ENCODE measurements around the gene SFT2D1.
"Not testable (repeated sequence)": the region's sequence is repeated elsewhere in the genome, so short reads cannot be mapped to it uniquely, and the experiment has no call there.

SFT2D1 gene

DNA sequence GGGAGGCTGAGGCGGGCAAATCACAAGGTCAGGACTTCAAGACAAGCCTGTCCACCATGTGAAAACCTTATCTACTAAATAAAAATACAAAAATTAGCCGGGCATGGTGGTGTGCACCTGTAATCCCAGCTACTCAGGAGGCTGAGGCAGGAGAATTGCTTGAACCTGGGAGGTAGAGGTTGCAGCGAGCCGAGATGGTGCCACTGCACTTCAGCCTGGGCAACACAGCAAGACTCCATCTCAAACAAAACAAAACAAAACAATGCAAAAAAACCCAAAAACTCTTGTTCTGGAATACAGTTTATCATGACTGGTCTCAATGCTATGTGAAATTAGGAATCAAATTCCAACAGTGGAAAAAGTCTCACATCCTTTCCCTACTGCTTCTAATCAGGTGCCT is 20.1 kb upstream of the SFT2D1 start:
- not testable (repeated sequence) for DNase-seq

DNA sequence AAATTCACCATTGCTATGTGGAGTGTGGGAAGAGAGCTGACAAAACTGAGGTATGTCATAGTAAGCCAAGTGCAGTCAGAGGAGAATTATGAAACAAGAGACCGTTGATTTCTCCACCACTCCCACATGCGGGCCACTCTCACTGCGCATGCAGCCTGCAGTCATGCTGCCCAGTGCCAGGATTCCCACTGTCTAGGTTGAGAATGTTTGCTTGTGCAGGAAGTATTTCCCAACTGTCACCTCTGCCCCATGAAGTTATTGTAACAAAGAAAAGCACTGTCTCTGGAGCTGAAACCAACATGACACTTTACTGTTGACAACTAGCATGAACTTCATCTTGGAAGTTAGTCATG is 18.7 kb upstream of the SFT2D1 start:
- DNase-seq, result no peak

DNA sequence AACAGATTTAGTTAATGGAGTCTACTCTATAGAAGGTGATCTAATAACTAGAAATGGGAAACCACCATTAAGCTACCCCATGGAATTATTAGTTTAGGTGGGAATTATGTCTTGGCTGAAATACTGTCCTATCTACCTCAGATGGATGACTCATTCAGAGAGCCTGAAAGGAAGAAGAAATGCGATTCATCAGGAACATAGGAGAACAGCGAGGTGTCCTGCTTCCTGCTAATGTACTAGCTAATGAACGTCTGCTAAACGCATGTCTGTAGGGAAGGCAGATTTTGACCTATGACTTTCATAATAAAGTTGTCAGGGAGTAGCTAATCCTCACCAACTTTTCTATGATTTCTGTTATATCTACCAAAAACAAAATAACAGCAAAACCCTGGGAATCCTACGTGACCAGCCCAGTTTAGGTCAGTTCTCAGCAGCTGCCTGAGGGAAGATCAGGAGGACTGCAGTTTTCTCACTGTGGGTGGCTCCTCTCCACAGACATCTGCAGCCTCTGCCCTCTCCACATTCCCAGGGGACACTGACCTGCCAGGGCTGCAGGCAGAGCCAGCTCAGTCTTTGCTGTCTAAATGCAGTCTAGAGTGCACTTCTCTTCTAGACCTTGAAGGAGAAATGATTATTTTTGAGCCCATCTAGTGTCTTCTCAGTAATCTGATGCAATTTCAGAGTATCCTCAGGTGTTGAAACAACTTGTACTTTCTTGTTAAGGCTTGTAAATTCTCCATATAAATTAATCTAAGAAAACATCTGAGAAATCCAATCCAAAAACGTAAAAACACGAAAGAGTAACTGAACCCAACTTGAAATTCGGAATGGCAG is 18.1 kb upstream of the SFT2D1 start:
- DNase-seq, result no peak

DNA sequence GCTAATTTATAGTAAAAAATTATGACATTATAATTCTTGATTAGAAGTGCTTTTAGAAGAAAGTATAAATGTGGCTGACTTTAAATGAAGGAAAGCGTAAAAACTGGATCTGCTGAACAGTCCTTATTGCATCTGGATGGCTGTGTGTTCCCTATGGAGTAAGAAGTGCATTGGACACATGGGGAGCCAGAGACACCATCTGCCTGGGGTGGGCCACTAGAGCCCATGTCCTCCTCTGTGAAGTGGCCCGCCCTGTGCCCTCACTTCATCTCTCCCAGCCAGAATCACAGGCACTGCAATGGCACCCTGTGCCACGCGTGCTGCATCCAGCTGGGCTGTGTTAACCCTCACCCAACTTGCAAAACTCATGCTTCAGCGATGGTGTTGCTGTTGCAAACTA is 13.2 kb upstream of the SFT2D1 start:
- no peak for DNase-seq

DNA sequence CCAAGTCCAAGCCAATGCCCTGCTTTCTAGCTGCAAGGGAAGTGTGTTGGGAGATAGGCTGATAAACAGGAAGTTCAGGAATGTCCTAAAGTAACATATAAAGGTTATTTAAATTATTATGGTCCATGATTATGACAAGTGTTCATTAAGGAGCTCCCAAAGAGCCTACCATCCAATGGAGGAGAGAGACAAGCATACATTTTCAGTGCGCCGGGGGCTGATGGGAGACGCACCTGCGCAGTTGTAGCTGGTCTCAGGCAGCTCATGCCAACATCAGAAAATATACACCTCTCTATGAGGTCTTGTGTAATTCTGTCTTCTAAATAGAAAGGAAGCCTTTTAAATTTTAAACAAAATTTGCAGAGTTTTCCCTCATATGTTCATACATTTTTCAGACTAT is 12.6 kb upstream of the SFT2D1 start:
- no peak for DNase-seq

DNA sequence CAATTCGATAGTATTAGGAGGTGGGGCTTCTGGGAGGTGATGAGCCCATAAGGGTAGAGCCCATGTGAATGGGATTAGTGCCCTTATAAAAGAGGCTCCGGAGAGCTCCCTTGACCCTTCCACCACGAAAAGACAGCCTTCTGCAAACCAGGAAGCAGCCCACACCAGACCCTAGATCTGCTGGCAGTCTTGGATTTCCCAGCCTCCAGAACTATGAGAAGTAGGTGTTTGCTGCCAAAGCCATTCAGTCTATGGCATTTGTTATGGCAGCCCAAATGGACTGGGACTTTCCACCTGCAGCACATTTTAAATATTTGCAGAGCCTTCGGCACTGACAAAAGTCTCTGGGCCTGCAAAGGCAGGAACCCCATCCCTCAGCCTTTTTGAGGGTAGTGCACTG is 11.8 kb upstream of the SFT2D1 start:
- DNase-seq, result no peak

DNA sequence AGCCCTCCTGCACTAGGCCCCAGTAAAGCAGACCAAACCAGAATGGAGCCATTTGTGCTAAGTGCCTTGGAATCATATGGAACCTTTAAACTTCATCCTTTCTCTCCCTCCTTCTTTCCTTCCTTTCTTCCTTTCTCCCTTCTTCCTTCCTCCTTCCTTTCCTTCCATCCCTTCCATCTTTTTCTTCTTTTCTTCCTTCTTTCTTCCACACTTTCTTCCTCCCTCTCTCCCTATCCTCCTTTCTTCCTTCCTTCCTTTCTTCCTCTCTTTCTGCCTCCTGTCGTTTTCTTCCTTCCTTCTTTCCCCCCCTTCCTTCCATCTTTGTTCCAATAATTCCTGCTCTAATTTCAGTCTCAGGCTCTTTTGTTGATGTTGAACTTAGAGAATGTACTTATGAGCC is 11.2 kb upstream of the SFT2D1 start:
- no peak for DNase-seq

DNA sequence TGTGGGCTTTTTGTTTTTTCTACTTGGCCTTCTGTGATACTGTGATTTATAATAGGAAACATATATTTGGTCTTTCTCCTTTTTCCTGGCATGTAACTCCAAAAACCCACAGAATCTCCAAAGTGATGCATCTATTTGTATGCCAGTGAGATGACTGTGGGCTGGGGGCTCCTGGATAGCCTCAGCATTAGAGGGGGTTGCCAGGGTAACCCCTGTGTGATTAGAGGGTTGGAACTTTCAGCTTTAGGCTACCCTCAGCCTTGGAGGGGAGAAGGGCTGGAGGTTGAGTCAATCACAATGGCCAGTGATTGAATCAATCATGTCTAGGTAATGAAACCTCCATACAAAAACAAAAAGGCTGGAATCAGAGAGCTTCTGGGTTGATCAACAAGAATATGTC is 10.6 kb upstream of the SFT2D1 start:
- no peak for DNase-seq

DNA sequence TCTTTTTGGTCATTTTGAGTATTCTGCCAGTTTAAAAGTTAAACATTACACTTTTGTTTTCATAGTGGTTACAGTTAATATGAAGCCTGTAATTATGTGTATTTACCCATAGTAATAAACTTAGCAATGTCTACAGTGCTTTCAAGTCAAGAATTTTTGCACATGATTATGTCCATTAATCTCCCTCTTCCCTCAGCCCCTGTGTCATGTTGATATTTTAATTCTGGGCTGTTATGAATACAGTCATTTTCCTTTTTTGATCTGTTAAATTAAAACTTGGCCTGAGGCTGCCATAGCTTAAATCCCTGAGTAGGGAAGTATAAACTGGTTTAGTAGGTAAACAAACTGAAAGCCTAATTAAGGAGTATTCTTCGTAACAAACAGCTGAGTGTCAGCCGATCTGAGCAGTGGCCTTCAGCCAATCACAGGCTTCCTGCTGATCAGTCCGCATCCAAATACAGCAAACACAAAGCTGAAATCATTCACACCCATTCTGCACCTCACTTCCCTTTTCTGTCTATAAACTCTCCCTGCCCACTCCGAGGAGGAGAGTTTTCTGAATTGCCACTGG is 9.5 kb upstream of the SFT2D1 start:
- DNase-seq, result no peak

DNA sequence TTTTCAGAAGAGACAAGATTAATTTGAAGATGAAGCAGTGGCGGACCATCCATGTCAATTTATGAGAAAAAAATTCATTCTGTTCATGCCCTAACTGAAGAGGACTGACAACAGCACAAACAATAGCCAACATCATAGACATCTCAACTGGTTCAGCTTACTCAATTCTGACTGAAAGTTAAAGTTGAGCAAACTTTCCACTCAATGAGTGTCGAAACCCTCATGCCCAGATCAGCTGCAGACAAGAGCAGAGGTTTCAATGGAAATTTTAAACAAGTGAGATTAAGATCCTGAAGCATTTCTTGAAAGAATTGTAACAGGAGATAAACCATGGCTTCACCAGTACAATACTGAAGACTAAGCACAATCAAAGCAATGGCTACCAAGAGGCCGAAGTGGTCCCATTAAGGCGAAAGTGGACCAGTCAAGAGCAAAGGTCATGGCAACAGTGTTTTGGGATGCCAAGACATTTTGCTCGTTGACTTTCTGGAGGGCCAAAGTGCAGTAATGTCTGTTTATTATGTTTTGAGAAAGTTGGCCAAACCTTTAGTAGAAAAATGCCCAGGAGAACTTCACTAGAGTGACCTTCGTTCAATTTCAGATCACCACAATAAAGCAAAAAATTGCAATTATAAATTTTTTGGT is 6.1 kb upstream of the SFT2D1 start:
- DNase-seq, result no peak

DNA sequence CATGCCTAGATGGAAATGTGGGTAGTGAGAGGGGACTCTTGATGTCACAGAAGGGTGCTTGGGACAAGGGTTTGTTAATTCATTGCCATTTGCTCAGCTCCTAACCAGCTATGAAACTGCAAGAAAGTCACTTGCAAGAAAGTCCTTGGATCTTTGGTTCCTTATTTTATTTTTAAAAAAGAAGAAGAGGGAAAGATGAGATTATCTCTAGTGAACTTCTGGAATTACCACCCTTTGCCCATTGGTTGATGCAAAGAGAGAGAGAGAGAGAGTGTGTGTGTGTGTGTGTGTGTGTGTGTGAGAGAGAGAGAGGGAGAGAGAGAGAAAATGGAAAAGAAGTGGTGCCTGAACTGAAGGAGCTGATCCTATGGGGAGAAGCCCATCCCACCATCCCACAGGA is 4.6 kb upstream of the SFT2D1 start:
- no peak for DNase-seq

DNA sequence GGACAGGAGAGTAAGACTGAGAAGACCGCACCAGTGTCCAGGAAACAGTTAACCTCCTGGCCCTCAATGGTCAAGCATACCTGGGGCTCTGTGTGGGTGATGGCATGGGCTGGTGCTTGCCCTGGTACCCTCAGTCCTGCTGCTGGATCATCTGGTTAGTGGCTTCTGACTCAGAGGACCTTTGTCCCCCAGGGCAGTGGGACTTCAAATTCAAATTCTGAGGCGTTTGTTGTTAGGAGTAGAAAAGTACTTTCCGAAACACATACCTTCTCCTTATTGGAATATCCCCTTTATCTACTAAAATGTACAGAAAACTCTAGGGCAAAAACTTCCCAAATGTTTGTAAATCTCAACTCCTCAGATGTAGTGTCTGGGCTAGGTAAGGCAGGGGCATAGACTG is 4.1 kb upstream of the SFT2D1 start:
- DNase-seq, result no peak

DNA sequence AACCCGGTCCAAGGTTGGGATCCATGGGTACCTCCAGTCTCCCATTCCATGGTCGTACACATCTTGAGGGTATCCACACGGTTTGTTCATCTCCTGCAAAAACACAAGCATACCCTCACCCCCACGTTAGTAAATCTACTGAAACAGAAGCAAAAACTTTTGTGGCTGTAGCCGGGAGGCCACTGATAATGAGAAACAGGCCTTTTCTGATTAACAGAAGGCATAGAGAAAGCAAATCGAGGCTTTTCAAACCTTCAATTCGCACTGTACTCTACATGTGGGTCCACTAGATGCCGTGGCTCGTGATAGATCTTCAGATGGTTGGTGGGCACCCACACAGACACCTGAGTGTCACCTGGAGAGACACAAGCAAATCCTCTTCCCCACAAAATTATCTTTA is 3.3 kb upstream of the SFT2D1 start:
- DNase-seq, result not testable (repeated sequence)

DNA sequence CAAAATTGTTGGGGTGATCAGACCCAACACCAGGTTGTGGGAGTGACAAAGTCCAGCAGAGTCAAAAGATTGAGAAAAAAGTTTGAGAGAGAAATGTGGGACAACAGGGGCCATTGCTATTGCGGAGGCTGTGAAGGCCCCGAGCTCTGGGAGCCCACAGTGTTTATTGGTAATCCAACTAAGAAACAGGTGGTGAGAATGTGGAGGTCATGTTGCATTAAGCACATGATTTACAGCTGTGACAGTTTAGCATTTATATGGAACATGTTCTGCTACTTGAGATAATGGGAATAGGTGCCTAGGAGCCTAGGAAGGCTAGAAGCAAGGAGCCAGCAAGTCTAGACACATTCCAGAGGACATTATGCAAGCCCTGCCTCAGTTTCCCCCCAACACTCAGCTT is 2.6 kb upstream of the SFT2D1 start:
- not testable (repeated sequence) for DNase-seq

DNA sequence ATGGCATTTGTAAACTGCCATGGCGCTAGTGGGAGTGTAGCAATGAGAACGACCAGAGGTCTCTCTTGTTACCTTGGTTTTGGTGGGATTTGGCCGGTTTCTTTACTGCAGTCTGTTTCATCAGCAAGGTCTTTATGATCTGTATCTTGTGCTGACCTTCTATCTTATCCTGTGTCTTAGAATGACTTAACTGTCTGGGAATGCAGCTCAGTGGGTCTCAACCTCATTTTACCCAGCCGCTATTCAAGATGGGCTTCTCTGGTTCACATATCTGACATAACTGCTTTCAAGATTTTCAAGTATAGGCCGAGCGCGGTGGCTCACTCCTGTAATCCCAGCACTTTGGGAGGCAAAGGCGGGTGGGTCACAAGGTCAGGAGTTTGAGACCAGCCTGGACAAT is 1.9 kb upstream of the SFT2D1 start:
- DNase-seq, result no peak

DNA sequence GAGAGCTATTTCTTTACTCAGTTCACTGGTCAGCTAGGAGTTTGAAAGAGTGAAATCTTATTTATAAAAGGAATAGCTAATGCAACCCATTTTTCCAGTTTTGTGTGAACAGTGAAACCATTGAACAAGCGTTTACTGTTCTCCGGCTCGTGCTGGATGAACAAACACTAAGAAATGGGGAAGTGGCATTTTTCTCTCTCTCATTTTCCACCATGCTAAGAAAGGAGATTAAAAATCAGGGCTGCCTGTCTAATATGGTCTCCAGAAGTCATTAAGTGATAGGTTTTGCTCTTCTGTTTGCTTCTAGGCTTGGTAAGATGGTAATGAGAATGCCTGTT is 774 bp upstream of the SFT2D1 start:
- no peak for DNase-seq

DNA sequence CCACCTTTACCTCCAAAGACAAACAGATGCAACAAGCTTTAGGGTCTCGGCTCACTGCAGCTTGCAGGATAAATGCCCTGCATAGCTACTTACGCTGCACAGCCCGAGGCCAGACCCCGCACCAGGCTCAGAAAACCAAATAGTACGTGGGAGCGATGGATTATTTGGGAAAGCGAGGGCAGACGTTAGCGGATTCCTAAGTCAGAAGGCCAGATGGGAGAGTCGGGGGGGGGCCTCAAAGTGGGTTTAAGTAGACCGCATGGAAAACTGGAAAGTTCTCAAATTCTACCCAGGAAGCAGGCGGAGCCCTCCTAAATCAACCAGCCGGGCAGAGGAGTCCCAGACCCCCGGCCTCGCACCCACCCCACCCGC is 382 bp downstream of the SFT2D1 start:
- DNase-seq, result no peak

DNA sequence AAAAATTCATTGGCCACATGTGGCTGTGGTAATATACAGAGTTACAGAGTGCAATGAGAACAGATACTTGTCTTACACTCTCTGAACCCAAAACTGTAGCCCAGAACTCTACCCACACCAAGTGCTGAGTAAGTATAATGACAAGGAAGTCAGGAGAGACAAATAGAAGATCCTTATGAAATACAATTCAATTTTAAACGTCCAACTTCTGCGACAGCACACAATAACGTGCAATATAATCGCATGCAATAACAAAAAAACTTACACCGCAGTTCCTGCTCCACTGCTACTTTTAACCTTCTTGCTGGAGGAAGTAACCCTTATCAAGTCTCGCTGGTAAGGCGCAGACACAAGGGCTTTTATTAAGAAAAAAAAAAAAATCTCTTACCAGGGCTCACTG is 881 bp downstream of the SFT2D1 start:
- DNase-seq, result no peak

DNA sequence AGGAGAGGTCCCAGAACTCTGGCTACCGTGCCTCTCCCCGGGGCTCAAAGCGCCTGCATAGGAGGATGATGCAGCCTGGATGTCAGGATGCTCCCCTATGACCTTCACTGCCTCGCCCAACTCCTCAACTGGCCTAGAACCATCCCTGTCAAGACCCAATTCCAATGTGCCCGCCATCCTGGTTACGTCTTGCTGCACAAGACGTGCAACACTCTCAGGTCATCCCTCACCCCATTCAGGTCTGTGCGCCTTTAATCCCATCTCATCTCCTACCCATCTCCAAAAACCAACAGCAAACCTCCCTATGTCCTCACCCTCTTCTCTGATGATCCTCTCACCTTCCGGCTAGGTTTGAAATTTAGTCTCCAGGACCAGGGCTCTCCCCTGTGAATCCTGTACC is 3.5 kb downstream of the SFT2D1 start:
- DNase-seq, result no peak

DNA sequence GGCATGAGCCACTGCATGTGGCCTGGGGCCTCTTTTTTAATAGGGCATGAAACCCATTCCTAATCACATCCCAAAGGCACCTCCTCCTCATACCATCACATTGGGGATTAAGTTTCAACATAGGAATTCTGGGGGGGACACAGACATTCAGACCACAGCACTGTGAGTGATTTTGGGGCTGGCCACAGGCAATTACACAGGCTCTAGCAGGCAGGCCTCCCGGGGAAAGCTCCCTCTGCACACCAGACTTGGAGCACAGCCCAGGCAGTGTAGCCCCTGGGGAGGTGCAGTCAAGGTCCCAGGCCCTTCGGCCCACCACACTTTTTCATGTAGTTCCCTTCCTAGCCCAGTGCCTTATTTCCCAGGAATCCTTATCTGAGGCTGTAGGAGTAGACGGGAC is 5.5 kb downstream of the SFT2D1 start:
- DNase-seq, result no peak

DNA sequence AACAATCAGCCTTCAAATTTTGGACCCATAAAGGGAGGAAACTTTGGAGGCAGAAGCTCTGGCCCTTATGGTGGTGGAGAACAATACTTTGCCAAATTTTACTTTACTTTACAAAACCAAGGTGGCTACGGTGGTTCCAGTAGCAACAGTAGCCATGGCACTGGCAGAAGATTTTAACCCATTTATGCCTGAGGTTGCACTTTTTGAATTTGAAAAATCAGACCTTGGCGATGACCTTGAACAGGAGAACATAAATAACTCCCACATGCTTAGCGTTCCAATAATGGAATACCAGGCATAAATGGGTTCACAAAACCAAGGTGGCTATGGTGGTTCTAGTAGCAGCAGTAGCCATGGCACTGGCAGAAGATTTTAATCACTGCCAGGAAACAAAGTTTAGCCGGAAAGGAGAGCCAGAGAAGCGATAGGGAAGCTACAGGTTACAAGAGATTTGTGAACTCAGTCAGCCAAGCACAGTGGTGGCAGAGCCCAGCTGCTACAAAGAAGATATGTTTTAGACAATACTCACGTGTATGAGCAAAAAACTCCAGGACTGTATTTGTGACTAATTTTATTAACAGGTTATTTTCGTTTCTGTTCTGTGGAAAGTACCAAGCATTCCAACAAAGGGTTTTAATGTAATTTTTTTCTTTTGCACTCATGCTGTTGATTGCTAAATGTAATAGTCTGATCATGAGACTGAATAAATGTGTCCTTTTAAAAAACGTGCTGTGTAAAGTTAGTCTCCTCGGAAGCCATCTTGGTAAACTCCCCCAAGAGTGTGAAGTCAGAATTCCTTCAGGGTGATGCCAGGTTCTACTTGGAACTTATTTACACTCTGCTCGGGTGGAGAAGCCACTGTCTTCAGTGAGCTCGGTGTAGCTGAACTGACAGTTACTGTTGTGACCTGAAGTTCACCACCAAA is 6.7 kb downstream of the SFT2D1 start:
- DNase-seq, result no peak

DNA sequence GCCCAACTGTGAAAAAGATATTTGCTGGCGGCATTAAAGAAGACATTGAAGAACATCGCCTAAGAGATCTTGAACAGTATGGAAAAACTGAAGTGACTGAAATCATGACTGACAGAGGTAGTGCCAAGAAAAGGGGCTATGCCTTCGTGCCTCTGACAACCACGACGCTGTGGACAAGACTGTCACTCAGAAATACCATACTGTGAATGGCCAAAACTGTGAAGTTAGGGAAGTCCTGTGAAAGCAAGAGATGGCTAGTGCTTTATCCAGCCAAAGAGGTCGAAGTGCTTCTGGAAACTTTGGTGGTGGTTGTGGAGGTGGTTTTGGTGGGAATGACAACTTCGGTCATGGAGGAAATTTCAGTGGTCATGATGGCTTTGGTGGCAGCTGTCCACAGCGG is 7.5 kb downstream of the SFT2D1 start:
- DNase-seq, result no peak

DNA sequence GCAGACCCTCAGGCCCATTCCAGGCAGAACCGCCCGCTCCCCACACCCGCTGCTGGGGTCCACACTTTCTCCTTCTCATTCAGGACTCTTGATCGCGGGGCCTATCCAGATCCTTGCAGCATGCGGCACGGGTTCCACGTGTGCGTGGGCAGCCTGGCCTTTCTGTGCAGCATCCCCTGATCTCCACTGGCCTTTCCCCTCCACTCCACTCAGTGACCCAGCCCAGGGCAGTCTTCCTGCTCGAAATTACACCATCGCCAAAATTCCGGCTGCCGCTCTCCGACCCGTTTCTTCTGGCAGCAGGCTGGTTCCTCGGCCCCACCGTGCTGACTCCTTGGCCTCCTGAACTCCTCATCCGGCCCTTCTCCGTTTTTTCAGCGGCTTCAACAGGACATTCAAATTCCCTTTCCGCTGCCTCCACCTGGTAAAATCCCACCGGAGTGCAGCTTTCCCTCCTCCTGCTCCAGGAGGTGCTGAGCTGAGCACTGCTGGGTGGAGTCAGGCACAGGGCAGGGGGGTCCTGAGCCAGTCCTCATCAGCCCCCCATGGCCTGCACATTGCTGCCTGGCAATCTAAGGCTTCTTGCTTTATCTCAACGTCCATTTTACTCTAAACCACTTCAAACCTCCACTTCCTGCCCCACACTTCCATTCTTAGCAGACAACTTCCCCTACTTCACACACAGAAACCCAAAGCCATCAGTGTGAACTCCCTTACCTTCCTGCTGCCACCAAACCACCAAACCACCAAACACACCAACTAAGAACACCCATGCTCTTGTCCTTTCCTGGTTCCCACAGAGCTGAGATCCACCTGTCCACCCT is 9.0 kb downstream of the SFT2D1 start:
- no peak for DNase-seq

Data from stimulated activated CD4-positive, alpha-beta T cell treated with anti-CD3 and anti-CD28 coated beads, Interleukin-1b, Interleukin-23, amount 100 ng/mL, for 48 hours (primary cell).